Endothelial cell of umbilical vein (primary cell): ENCODE data around the gene CMTM2. TPM values are rescaled to one million over a fixed set of nuclear protein-coding genes. Genes with fewer than 3 reads are reported as not detected.

Source experiments
- BruUV-seq: library from RNA; stranded (reverse); fragments of 400-500 nt; replicated peaks from 2 replicates; lab custom pipeline; 2021; lab: Mats Ljungman, UMichigan
- CTCF ChIA-PET: fragments of 300-600, 350-600 bp; sonication (Branson Sonifier 250); formaldehyde crosslinking; loops from one replicate; lab custom pipeline; 2021; ENCODE audit warnings: antibody characterized with exemption, inconsistent platforms; lab: Charles Lee
- POLR2A ChIA-PET: fragments of 300-600, 350-600 bp; sonication (Branson Sonifier 250); formaldehyde crosslinking; loops from one replicate; lab custom pipeline; 2021; ENCODE audit warnings: antibody characterized with exemption, inconsistent platforms; lab: Charles Lee
- DNase-seq: peaks from one replicate; pipeline ENCODE4 v3.0.0-alpha.2; 2011; ENCODE audit warnings: low read depth, low spot score
- FAIRE-seq: peaks from 2 replicates; lab custom pipeline; 2011; peaks lifted over from hg19 to GRCh38; lab: Jason Lieb, UNC
- H2AFZ ChIP-seq: 2 replicates; pipeline ENCODE4 v1.6.0; 2012; ENCODE audit warnings: low read depth, low read length, control low read depth, inconsistent platforms
- H3K27ac ChIP-seq: 2 replicates; pipeline ENCODE4 v1.5.1; 2011; ENCODE audit warnings: low read depth, mild to moderate bottlenecking, control low read depth, low read length, moderate library complexity; ENCODE audit not compliant: insufficient read depth
- H3K27me3 ChIP-seq, 2 experiments: 2 replicates each; pipeline versions ENCODE4 v1.6.0 to v1.6.1; 2011; ENCODE audit warnings: low read length in 2 of 2, mixed read lengths in 1 of 2; ENCODE audit not compliant: control insufficient read depth in 2 of 2, insufficient read depth in 2 of 2
- H3K36me3 ChIP-seq, 2 experiments: 2 replicates in 1 of 2; 3 replicates in 1 of 2; pipeline ENCODE4 v1.5.1; 2011; ENCODE audit warnings: low read length in 2 of 2, mild to moderate bottlenecking in 1 of 2, moderate library complexity in 1 of 2; ENCODE audit not compliant: control insufficient read depth in 2 of 2, insufficient read depth in 2 of 2; ENCODE audit errors: extremely low read depth in 1 of 2
- H3K4me1 ChIP-seq: 3 replicates; pipeline ENCODE4 v1.5.1; 2011; ENCODE audit warnings: mild to moderate bottlenecking, low read length; ENCODE audit not compliant: control insufficient read depth, insufficient read depth; ENCODE audit errors: extremely low read depth
- H3K4me2 ChIP-seq: 2 replicates; pipeline ENCODE4 v1.6.1; 2011; ENCODE audit warnings: low read length, control low read depth, mixed read lengths; ENCODE audit not compliant: insufficient read depth
- H3K4me3 ChIP-seq, 3 experiments: fragments of 200-600 bp in 1 of 3; sonication (generic), shearing (Covaris generic) in 1 of 3; replicated peaks in 1 of 3; 2 replicates each; pipeline ENCODE4 v1.5.1; 2011 to 2016; ENCODE audit warnings: control low read depth in 3 of 3, low read length in 3 of 3, mild to moderate bottlenecking in 2 of 3, inconsistent platforms in 1 of 3, low read depth in 1 of 3, moderate library complexity in 1 of 3; ENCODE audit not compliant: insufficient read depth in 1 of 3
- H3K79me2 ChIP-seq: 2 replicates; pipeline ENCODE4 v1.6.0; 2012; ENCODE audit warnings: low read length, inconsistent platforms; ENCODE audit not compliant: control insufficient read depth, insufficient read depth
- H3K9ac ChIP-seq: replicated peaks from 2 replicates; pipeline ENCODE3; 2011; ENCODE audit warnings: low read length, control low read depth; ENCODE audit not compliant: insufficient read depth; ENCODE audit errors: extremely low read depth
- H3K9me1 ChIP-seq: replicated peaks from 3 replicates; pipeline ENCODE4 v1.6.0; 2011; ENCODE audit warnings: mild to moderate bottlenecking, low read length; ENCODE audit not compliant: control insufficient read depth, insufficient read depth; ENCODE audit errors: extremely low read depth
- H3K9me3 ChIP-seq: replicated peaks from 2 replicates; pipeline ENCODE4 v1.5.1; 2012; ENCODE audit warnings: low read length, inconsistent platforms; ENCODE audit not compliant: control insufficient read depth, insufficient read depth
- H4K20me1 ChIP-seq: replicated peaks from 2 replicates; pipeline ENCODE3; 2011; ENCODE audit warnings: mild to moderate bottlenecking, low read length; ENCODE audit not compliant: control insufficient read depth, insufficient read depth; ENCODE audit errors: extremely low read depth
- EZH2 ChIP-seq: IDR thresholded peaks from 2 replicates; pipeline ENCODE4 v1.6.1; 2012; ENCODE audit warnings: borderline replicate concordance, low read depth, mild to moderate bottlenecking, moderate library complexity, low read length, inconsistent platforms; ENCODE audit not compliant: severe bottlenecking
- FOS ChIP-seq: IDR thresholded peaks from 2 replicates; pipeline ENCODE4 v1.6.1; 2011; ENCODE audit warnings: mild to moderate bottlenecking, low read length, moderate library complexity, borderline replicate concordance; ENCODE audit not compliant: insufficient read depth
- GATA2 ChIP-seq: IDR thresholded peaks from 2 replicates; pipeline ENCODE4 v1.7.0; 2011; ENCODE audit warnings: low read depth, mild to moderate bottlenecking, moderate library complexity, mixed read lengths, low read length; ENCODE audit not compliant: insufficient read length, insufficient read depth
- MYC ChIP-seq: IDR thresholded peaks from one replicate; pipeline ENCODE4 v1.6.1; 2011; ENCODE audit warnings: mild to moderate bottlenecking, low read depth, low read length
- POLR2AphosphoS5 ChIP-seq: IDR thresholded peaks from 2 replicates; pipeline ENCODE4 v1.6.1; 2012; ENCODE audit warnings: low read depth, mild to moderate bottlenecking, control low read depth, low read length, moderate library complexity; ENCODE audit not compliant: insufficient read depth
- dilution Hi-C: fragments of 300-500 bp; cut with MboI; formaldehyde crosslinking; loops from one replicate; pipeline ENCODE4 v1.15.0; 2019; ENCODE audit warnings: low sequenced_read_pairs; ENCODE audit not compliant: extremely low pct_ligation_motif_present
- intact Hi-C: fragments of 100-400 bp; cut with micrococcal nuclease; formaldehyde crosslinking; loops from one replicate; pipeline ENCODE4 v1.10.0; 2022
- polyA plus RNA-seq, 4 experiments: library from polyadenylated mRNA; depleted of rRNA in 3 of 4; stranded (reverse) in 3 of 4; unstranded in 1 of 4; fragments of >200 nt; gene quantifications; 2 replicates each; pipeline versions ENCODE4 v1.2.1 to v1.2.3, GENCODE V29; 2011 to 2012; ENCODE audit warnings: missing spikeins in 1 of 4
- total RNA-seq: library from RNA; stranded (reverse); gene quantifications from 2 replicates; pipeline ENCODE4 v1.2.3, GENCODE V29; 2021
- TF ChIP-seq, protein P1 (sequence below), 2 donors: IDR thresholded peaks; 1 replicate in 1 of 2; 2 replicates in 1 of 2; pipeline ENCODE4 v1.5.1; 2011; ENCODE audit warnings: low read length in 2 of 2, mild to moderate bottlenecking in 2 of 2, moderate library complexity in 2 of 2, control low read depth in 1 of 2, inconsistent platforms in 1 of 2, low read depth in 1 of 2; ENCODE audit not compliant: insufficient read depth in 1 of 2; ENCODE audit errors: extremely low read depth in 1 of 2
- TF ChIP-seq, protein P2 (sequence below): IDR thresholded peaks from 2 replicates; pipeline ENCODE4 v1.6.1; 2011; ENCODE audit not compliant: insufficient read depth, insufficient read length

CMTM2 gene
- total and polyA plus RNA-seq, 2 donors (not counting 3 experiments of a cell fraction or from before 2014, with no cell fraction given), result not detected

DNA sequence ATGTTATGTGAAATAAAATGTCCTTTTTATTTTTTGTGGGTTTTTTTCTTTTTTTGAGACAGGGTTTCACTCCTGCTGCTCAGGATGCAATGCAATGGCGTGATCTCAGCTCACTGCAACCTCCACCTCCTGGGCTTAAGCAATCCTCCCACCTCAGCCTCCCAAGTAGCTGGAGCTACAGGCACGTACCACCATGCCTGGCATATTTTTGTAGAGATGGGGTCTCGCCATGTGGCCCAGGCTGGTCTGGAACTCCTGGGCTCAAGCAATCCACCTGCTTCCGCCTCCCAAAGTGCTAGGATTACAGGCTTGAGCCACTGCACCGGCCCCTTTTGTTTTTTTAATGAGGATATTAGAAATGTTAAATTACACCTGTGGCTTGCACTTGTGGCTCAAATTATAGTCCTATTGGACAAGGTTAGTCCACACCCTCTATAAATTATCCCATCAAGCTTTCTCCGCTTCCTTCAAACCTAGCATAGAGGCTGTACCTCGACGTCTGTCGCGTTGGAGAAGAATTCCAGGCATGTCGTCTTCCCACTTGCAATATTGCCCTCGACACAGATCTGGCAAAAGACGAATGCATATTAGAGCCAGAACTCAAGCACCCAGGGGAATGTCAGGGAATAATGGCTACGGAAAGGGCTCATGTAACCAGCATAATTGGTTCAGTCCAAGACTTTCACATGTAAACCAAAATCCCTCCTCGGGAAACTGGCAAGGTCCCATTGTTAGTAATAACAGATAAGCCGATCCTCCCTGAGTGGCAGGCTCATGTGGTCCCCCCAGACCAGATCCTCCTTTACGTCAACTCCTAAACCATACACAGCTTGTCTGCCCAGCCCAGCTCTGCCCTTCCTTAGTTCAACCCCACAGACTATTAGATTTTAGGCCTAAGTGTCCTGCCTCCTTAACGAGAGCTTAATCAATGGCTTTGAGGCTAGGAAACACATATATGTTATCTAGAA, 37.6 kb upstream of the CMTM2 start:
- intact Hi-C loops (no loop called here), dilution Hi-C loops (no loop called here)
- no peak for DNase-seq
- Histone ChIP-seq H3K36me3 (peaks cover 0 to 8% of the 10 kb centered on the region in 2 experiments), H3K9ac (no peak overlapping the region), H3K9me3 (no peaks in the 10 kb centered on the region), H3K4me2 (no peak overlapping the region), H4K20me1 (no peaks in the 10 kb centered on the region), H3K4me1 (no peaks in the 10 kb centered on the region), H3K27me3 (no peaks in the 10 kb centered on the region), H2AFZ (no peak overlapping the region), H3K79me2 (no peaks in the 10 kb centered on the region), H3K9me1 (no peaks in the 10 kb centered on the region), H3K4me3 (no peak overlapping the region), H3K27ac (no peak overlapping the region)
- POLR2A ChIA-PET, result no interaction called here
- no peak for TF ChIP-seq POLR2AphosphoS5
- TF ChIP-seq GATA2, result no peak
- TF ChIP-seq, protein P1, sequence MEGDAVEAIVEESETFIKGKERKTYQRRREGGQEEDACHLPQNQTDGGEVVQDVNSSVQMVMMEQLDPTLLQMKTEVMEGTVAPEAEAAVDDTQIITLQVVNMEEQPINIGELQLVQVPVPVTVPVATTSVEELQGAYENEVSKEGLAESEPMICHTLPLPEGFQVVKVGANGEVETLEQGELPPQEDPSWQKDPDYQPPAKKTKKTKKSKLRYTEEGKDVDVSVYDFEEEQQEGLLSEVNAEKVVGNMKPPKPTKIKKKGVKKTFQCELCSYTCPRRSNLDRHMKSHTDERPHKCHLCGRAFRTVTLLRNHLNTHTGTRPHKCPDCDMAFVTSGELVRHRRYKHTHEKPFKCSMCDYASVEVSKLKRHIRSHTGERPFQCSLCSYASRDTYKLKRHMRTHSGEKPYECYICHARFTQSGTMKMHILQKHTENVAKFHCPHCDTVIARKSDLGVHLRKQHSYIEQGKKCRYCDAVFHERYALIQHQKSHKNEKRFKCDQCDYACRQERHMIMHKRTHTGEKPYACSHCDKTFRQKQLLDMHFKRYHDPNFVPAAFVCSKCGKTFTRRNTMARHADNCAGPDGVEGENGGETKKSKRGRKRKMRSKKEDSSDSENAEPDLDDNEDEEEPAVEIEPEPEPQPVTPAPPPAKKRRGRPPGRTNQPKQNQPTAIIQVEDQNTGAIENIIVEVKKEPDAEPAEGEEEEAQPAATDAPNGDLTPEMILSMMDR (IDR thresholded peaks at IDR 0.05; ENCODE audit: extremely low read depth in 1 of 2, insufficient read depth in 1 of 2, low read depth in 1 of 2, low read length in 2 of 2), result no peak
- TF ChIP-seq FOS, result no peak
- TF ChIP-seq, protein P2, sequence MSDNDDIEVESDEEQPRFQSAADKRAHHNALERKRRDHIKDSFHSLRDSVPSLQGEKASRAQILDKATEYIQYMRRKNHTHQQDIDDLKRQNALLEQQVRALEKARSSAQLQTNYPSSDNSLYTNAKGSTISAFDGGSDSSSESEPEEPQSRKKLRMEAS, result no peak
- no peak for TF ChIP-seq MYC
- TF ChIP-seq EZH2, result no peak
- no TSS peak for BruUV-seq
- CTCF ChIA-PET, result interaction anchor here (1.5 kb wide), 1 partner anchor 21 kb away, joined by 3 read pairs; no protein-coding TSS in a partner anchor
- no peak for FAIRE-seq
